ENCODE data around the gene SYNPR.

Gene SYNPR

DNA sequence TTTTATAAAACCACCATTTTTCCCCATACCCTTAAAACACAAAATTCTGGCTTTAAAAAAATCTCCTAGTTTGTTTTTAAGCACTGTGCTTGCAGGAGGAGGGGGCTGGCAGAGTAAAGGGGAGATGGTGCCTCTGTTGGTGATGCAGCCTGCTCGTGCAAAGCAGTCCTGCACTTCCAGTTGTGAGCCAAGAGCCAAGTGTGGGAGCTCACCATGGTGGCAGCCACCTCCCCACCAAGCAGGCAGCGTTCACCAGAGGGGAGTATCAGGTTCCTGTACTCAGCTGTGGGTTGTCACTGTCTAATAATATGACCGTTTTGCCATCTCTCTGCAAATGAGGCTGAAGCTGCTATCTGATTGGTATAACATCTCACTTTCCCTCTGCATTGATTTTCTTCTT is 164.8 kb downstream of the SYNPR start:
- no peak for TF ChIP-seq GATA3 (IDR thresholded peaks at IDR 0.05; ENCODE audit: low read depth, low read length)
- no peak for TF ChIP-seq GATA2 (IDR thresholded peaks at IDR 0.05; ENCODE audit: low read depth, low read length)

DNA sequence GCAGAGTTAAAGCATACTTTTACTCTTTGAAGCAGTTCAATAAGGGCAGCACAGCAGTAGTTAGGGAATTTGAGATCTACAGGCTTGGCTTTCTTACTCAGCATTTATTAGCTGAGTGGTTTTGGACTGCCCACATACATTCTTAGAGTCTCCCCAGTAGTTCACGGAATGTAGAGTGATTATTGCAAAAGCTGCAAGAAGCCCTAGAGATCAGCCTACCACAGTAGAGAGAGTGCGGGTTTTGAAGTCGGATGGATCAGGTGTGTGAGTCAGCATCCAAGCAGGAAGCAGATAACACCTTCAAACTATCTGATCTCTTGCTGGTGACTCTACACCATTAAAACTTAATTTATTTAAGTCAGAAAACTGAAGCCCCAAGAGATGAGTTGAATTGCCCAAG is 171.9 kb downstream of the SYNPR start:
- no peak for TF ChIP-seq GATA2 (IDR thresholded peaks at IDR 0.05; ENCODE audit: low read depth, low read length)
- TF ChIP-seq GATA3 (IDR thresholded peaks at IDR 0.05; ENCODE audit: low read depth, low read length), result no peak

DNA sequence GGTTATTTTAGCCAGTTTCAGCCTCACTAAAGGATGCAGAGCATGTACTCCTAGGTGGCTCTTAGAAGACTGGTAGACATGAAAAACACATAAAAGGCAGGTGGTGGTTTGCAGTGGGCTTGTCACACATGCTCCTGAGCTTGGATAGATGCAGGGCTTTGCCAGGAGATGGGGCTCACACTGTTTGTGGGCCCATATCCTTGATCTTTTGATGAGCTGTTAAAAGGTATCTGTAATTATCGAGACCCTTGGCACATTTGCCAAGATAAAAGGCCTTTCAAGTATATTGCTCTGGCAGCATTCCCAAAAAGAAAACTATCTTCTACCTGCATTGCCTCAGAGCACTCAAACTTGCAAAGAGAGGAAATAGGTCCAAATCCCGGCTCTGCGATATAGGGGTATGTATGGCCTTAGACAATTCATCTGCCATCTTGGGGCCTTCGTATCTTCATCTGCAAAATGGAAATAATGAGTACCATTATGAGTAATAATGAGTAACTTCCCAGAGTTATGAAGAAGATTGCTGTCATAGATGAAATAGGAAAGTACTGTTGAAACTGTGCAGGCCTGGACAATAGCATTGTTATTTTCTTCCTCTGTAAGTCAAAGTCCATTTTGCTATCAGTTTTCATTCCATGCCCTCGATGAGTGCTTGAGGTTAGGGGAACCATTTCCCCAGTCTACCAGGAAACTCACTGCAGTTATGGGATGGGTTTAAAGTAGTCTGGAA is 172.7 kb downstream of the SYNPR start:
- TF ChIP-seq GATA3 (IDR thresholded peaks at IDR 0.05; ENCODE audit: low read depth, low read length) (no peak), GATA2 (IDR thresholded peaks at IDR 0.05; ENCODE audit: low read depth, low read length) (no peak)

DNA sequence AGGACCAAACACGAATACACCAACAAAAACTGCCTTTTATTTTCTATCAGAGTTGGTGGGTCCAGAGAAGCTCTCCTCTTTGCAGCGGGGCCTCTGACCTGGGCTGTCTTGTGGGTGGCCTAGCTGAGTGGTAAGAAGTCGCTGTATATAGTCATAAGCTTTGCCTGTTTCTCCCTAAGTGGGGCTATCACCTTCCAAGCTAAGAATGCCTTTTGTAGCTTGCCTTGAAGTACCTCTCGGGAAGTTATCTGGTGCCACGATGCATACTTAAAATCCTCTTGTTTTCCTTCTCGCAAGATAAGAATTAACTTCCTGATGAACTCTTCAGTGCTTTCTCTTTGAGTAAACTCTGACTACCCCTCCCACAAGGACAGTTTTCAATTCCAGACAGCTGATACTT is 178.8 kb downstream of the SYNPR start:
- TF ChIP-seq GATA3 (IDR thresholded peaks at IDR 0.05; ENCODE audit: low read depth, low read length) (no peak), GATA2 (IDR thresholded peaks at IDR 0.05; ENCODE audit: low read depth, low read length) (no peak)

DNA sequence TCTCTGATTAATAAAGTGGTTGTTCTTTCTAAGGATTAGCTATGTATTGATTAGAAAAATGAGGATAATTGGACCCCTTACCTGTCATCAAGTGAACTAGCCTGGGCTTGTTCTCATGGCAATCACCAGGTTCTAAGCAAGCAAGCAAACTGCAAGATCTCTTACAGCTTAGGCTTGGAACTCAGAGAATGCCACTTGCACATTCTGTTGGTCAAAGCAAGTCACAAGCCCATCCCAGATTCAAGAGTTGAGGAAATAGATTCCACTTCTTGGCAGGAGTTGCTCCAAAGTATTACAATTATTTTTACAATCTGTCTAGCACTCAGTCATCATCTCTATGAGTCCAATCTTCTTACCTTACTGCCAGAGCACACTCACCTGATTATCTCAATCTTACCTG is 180.3 kb downstream of the SYNPR start:
- TF ChIP-seq GATA3 (IDR thresholded peaks at IDR 0.05; ENCODE audit: low read depth, low read length) (no peak), GATA2 (IDR thresholded peaks at IDR 0.05; ENCODE audit: low read depth, low read length) (no peak)

DNA sequence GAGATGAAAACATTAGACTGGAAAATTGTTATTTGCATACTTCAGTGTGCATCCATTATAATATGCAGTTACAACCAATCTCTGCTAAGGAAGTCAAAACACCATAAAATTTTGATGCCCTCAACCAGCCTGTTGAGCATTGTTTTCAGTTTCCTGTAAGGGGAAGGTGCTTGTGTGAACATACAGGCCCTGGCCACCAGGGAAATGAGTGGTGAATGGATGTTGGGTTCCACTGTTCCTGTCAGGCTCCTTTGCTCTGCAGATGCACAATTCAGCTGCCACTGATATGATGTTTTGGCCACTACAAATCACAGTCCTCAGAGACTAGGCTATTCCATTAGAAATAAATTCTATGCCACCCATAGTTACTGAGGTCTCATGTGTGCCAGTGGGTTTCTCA is 184.6 kb downstream of the SYNPR start:
- TF ChIP-seq GATA2 (IDR thresholded peaks at IDR 0.05; ENCODE audit: low read depth, low read length) (no peak), GATA3 (IDR thresholded peaks at IDR 0.05; ENCODE audit: low read depth, low read length) (no peak)

DNA sequence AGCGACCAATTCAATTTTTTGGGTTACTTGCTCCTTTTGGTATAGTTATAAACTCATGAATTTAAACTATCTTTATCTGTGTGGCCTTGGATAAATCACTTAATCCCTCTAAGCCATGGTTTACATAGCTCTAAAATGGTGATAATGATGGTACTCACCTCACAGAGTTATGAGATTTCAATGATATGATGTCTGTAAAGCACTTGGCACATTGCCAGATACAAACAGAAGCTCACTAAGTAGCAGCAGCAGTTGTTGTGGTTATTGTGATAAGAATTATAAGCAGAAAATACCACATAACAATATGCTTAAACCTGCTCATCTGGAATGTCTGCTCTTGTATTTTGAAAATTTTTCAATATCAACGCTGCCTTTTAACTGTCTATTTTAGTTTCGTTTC is 189.3 kb downstream of the SYNPR start:
- peak; percentile 50; the same call in 1 of the 2 replicates for TF ChIP-seq GATA3 (IDR thresholded peaks at IDR 0.05; ENCODE audit: low read depth, low read length)
- peak; percentile 34; the same call in 1 of the 2 replicates for TF ChIP-seq GATA2 (IDR thresholded peaks at IDR 0.05; ENCODE audit: low read depth, low read length)

DNA sequence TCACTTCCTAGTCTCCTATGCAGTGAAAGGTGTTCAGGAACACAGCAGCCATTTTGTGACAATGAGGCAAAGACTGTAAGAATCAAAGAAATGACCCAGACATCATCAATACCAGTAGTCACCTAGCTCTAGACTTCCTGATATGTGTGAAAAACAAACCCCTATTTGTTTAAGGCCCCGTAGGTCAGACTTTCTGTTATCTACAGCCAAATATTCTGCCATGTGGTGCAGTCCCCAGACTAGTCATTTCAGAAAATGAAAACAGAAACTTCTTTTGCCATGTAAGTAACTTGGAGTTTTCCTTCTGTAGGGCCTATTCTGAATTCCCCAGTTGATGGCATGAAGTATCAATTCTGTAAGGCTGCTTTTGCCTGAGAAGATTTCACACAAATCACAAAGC is 192.6 kb downstream of the SYNPR start:
- TF ChIP-seq GATA2 (IDR thresholded peaks at IDR 0.05; ENCODE audit: low read depth, low read length) (no peak), GATA3 (IDR thresholded peaks at IDR 0.05; ENCODE audit: low read depth, low read length) (no peak)

DNA sequence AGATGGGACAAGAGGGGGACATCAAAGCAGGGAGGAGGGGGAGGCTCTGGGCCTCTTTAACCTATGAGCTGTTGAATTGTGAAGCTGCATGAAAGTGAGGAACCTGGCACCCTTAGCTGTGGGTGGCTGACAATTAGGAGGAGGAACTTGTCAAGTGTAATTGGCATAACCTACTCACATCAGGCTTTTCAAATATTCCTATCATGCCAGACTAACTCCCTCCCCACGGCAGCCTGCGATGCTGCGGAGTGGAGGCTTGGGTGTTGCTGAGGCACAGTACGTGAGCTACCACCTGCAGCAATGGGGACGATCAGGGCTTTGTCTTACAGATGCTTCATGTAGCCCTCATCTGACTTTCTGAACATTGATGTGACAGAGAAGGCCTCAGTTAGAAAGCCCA is 193.7 kb downstream of the SYNPR start:
- no peak for TF ChIP-seq GATA2 (IDR thresholded peaks at IDR 0.05; ENCODE audit: low read depth, low read length)

DNA sequence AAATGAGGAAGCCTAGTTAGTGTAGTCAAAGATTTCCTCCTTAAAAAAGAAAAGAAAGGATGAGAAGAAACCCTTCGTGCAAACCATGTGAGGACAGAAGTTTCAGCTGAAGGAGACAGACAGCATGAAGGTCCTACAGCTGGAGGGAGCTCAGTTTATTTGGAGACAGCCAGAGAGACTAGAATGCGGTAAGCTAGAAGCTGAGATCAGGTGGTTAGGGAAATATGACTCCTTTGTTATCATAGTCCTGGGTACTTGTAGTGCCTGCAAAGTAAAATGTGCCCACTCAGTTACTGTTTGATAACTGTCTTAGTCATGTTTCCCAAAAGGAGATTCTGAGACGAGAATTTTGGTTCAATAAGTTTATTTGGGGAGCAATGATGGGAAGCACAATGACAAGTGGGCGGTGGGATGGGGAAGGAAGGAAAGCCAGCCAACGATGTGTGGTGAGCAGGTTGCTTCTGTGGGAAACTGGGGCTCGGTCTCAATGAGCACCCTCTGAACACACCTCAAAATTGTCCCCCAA is 195.6 kb downstream of the SYNPR start:
- TF ChIP-seq GATA2 (IDR thresholded peaks at IDR 0.05; ENCODE audit: low read depth, low read length) (no peak), GATA3 (IDR thresholded peaks at IDR 0.05; ENCODE audit: low read depth, low read length) (no peak)

DNA sequence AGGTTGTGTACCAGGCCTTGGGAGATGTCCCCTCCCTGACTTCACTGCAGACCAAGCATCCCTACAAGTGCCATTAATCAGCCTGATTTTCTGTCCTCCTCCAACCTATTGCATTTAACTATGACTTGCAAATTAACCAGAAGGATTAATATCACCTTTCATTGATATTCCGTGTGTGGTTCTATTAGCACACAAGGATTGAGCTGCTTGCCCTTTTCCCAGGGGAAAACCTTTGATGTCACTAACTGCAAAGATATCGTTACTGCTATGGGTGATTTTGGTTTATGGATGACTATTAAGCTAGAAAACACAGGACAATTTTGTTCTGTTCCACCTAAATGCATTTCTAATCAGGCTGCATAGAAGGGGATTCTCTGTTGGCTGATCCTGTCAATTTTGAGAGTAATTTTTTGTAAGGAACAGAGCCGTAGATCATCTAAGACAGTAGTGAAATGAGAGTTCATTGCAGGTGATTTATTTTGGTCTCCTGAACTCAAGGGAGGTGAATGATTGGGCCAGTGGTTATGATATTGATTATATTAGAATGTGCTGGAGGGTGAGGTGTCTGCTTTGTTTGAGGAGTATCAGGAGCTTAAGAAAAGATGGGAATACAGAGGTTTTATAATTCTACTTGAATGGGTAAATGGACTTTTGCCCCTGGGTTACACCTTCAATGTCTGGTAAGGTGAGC is 196.9 kb downstream of the SYNPR start:
- TF ChIP-seq GATA3 (IDR thresholded peaks at IDR 0.05; ENCODE audit: low read depth, low read length) (no peak), GATA2 (IDR thresholded peaks at IDR 0.05; ENCODE audit: low read depth, low read length) (no peak)

DNA sequence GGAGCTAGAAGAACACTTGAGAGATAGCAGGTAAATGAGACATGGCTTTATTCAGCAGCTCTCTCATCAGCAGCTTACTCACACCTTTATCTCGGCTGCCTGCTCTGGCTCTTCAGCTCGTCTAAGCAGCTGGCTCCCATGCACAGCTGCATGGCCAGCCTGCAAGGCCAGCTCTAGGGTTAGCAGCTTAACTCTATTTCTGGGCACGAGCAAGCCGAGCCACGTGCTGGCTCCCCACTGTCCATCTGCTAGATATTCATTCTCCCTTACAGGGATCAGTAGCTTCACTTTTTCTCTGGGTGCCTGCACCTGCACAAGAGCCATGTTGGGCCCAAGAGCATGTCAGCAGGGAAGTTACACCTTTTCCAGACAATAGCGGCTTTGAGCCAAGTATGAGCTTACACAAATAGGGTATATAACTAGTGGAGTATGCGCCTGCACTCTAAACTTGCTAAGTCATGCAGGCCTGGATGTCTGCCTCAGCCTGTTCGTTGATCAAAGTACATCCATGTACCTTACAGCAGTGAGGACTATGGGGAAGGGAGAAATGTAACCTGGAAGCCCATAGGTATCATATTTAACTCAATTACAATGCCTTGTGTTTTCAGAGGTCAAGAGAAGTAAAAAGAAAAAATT is 199.5 kb downstream of the SYNPR start:
- no peak for TF ChIP-seq GATA2 (IDR thresholded peaks at IDR 0.05; ENCODE audit: low read depth, low read length)
- TF ChIP-seq GATA3 (IDR thresholded peaks at IDR 0.05; ENCODE audit: low read depth, low read length), result no peak

DNA sequence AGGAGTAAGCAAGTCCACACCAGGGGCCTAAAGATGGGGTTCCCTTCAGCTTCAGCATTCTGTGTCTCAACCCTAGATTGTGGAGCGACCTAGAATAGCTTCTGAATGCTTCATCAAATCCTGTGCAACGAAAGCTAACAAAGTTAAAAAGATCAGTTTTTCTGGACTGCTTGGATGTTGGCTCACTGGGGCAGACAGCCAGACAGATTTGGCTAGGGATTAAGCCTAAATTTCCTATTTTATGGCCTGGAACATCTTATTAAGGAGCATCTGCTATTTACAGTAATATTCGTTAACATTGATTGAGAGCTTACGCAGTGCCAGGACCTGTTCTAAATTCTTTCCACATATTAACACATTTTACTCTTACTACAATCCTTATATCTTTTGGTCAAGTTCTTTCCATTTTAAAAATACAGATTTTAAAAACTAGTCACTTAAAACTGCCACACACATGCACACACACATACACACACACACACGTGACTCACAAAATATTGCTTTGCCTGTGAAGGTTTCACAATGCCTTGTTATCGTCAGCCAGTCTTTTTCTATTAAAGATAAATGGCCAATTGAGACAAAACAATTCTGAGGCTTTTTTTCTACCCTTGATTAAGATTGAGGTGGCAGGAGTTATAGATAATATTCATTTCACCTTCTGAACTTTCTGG is 201.0 kb downstream of the SYNPR start:
- TF ChIP-seq GATA2 (IDR thresholded peaks at IDR 0.05; ENCODE audit: low read depth, low read length), result no peak
- no peak for TF ChIP-seq GATA3 (IDR thresholded peaks at IDR 0.05; ENCODE audit: low read depth, low read length)

DNA sequence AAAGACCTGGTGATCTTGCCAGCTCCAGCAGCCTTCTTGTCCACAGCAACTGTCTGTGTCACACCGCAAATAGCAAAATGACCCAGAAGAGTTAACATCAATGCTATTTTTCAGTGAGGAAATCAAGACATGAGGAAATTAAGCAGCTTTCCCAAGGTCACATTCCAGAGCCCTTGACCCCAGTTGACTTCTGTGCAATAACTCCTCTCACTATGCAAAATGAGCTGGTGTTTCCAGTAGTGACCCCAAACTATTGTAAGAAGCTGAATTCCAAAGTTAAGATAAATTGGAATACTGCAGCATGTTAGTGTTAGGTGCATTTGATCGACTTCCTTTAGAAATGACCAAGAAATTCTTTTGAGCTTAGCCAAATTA is 201.5 kb downstream of the SYNPR start:
- TF ChIP-seq GATA2 (IDR thresholded peaks at IDR 0.05; ENCODE audit: low read depth, low read length), result no peak
- TF ChIP-seq GATA3 (IDR thresholded peaks at IDR 0.05; ENCODE audit: low read depth, low read length), result no peak

All from SH-SY5Y (cell line).